ENCODE data around the gene HRG.

The HRG gene

GRCh38 chr3:186618318-186618938 is 47.4 kb upstream of the HRG start:
- no peaks in the 10 kb centered on the region for H3K9me3 ChIP-seq (ENCODE audit: control insufficient read depth, low read length)
- peaks cover 18 to 59% of the 10 kb centered on the region in 2 experiments for H3K27me3 ChIP-seq (ENCODE audit: control insufficient read depth in 1 of 2, insufficient read depth in 1 of 2, low read length in 2 of 2)
- no peak overlapping the region for H2BK15ac ChIP-seq (ENCODE audit: low read depth, poor library complexity, severe bottlenecking)
- no peak for DNase-seq
- no peak overlapping the region for H2BK12ac ChIP-seq (ENCODE audit: low read length in 2 of 2)
- H3K23ac ChIP-seq (ENCODE audit: low read length in 2 of 2): no peak overlapping the region
- H3K79me1 ChIP-seq (replicated peaks; ENCODE audit: low read length, poor library complexity, severe bottlenecking): peaks cover 2% of the 10 kb centered on the region
- H3K18ac ChIP-seq (ENCODE audit: low read depth in 1 of 2, low read length in 2 of 2): no peak overlapping the region
- no peak overlapping the region for H3K4me3 ChIP-seq (ENCODE audit: insufficient read depth in 1 of 2, low read depth in 1 of 2, low read length in 2 of 2)
- H2BK120ac ChIP-seq (ENCODE audit: low read depth, low read length): no peak overlapping the region
- no peaks in the 10 kb centered on the region for H3K36me3 ChIP-seq (ENCODE audit: control insufficient read depth in 1 of 2, insufficient read depth in 2 of 2, low read depth in 1 of 2, low read length in 2 of 2)
- H4K8ac ChIP-seq (ENCODE audit: low read length): no peak overlapping the region
- H3K14ac ChIP-seq (ENCODE audit: low read length in 2 of 2): no peak overlapping the region
- no peak overlapping the region for H4K91ac ChIP-seq (ENCODE audit: low read length)
- no peak overlapping the region for H3K4ac ChIP-seq (ENCODE audit: low read depth in 1 of 2, low read length in 2 of 2)
- peaks cover 12% of the 10 kb centered on the region for H3K4me1 ChIP-seq (ENCODE audit: control insufficient read depth, insufficient read depth, low read depth, low read length)
- peak overlapping the region; percentile 72 for H2AK5ac ChIP-seq (ENCODE audit: low read length, severe bottlenecking)
- no peak overlapping the region for H2AFZ ChIP-seq (ENCODE audit: low read depth, low read length)
- WGBS: 88% methylated on average over 6 of the region's 8 CpGs
- H3K4me2 ChIP-seq (ENCODE audit: low read length, poor library complexity, severe bottlenecking): no peak overlapping the region
- no peak overlapping the region for H3K27ac ChIP-seq (ENCODE audit: low read length, poor library complexity, severe bottlenecking)
- H2BK5ac ChIP-seq (ENCODE audit: low read depth, low read length, poor library complexity, severe bottlenecking): no peak overlapping the region
- H3K9ac ChIP-seq (ENCODE audit: low read length): no peak overlapping the region

- no peak overlapping the region for H2AFZ ChIP-seq (ENCODE audit: low read depth, low read length)
- no peak overlapping the region for H3K14ac ChIP-seq (ENCODE audit: low read length in 2 of 2)
- H2BK15ac ChIP-seq (ENCODE audit: low read depth, poor library complexity, severe bottlenecking): no peak overlapping the region
- H3K79me1 ChIP-seq (replicated peaks; ENCODE audit: low read length, poor library complexity, severe bottlenecking): peaks cover 2% of the 10 kb centered on the region
- no peak overlapping the region for H3K18ac ChIP-seq (ENCODE audit: low read depth in 1 of 2, low read length in 2 of 2)
- no peak overlapping the region for H4K8ac ChIP-seq (ENCODE audit: low read length)
- no peak overlapping the region for H2AK5ac ChIP-seq (ENCODE audit: low read length, severe bottlenecking)
- H3K4me3 ChIP-seq (ENCODE audit: insufficient read depth in 1 of 2, low read depth in 1 of 2, low read length in 2 of 2): no peak overlapping the region
- H3K23ac ChIP-seq (ENCODE audit: low read length in 2 of 2): no peak overlapping the region
- H2BK12ac ChIP-seq (ENCODE audit: low read length in 2 of 2): no peak overlapping the region
- no peak overlapping the region for H2BK5ac ChIP-seq (ENCODE audit: low read depth, low read length, poor library complexity, severe bottlenecking)
- no peaks in the 10 kb centered on the region for H3K36me3 ChIP-seq (ENCODE audit: control insufficient read depth in 1 of 2, insufficient read depth in 2 of 2, low read depth in 1 of 2, low read length in 2 of 2)
- WGBS: 94% methylated on average over 5 of the region's 5 CpGs
- H3K4me1 ChIP-seq (ENCODE audit: control insufficient read depth, insufficient read depth, low read depth, low read length): peaks cover 12% of the 10 kb centered on the region
- no peak for DNase-seq
- no peak overlapping the region for H3K9ac ChIP-seq (ENCODE audit: low read length)
- no peak overlapping the region for H3K27ac ChIP-seq (ENCODE audit: low read length, poor library complexity, severe bottlenecking)
- H2BK120ac ChIP-seq (ENCODE audit: low read depth, low read length): no peak overlapping the region
- H3K9me3 ChIP-seq (ENCODE audit: control insufficient read depth, low read length): no peaks in the 10 kb centered on the region
- peaks cover 10 to 48% of the 10 kb centered on the region in 2 experiments for H3K27me3 ChIP-seq (ENCODE audit: control insufficient read depth in 1 of 2, insufficient read depth in 1 of 2, low read length in 2 of 2)
- no peak overlapping the region for H4K91ac ChIP-seq (ENCODE audit: low read length)
- H3K4me2 ChIP-seq (ENCODE audit: low read length, poor library complexity, severe bottlenecking): no peak overlapping the region
- no peak overlapping the region for H3K4ac ChIP-seq (ENCODE audit: low read depth in 1 of 2, low read length in 2 of 2)
These were observed 46.0 kb upstream of the HRG start for GRCh38 chr3:186619787-186620212.

GRCh38 chr3:186620213-186621092 is 45.4 kb upstream of the HRG start:
- H2AFZ ChIP-seq (ENCODE audit: low read depth, low read length): no peak overlapping the region
- 86% methylated on average over 14 of the region's 17 CpGs for WGBS
- no peak overlapping the region for H2BK5ac ChIP-seq (ENCODE audit: low read depth, low read length, poor library complexity, severe bottlenecking)
- no peak overlapping the region for H4K91ac ChIP-seq (ENCODE audit: low read length)
- H3K79me1 ChIP-seq (replicated peaks; ENCODE audit: low read length, poor library complexity, severe bottlenecking): no peaks in the 10 kb centered on the region
- H2BK15ac ChIP-seq (ENCODE audit: low read depth, poor library complexity, severe bottlenecking): no peak overlapping the region
- H3K18ac ChIP-seq (ENCODE audit: low read depth in 1 of 2, low read length in 2 of 2): no peak overlapping the region
- no peak overlapping the region for H2AK5ac ChIP-seq (ENCODE audit: low read length, severe bottlenecking)
- H2BK12ac ChIP-seq (ENCODE audit: low read length in 2 of 2): no peak overlapping the region
- no peaks in the 10 kb centered on the region for H3K9me3 ChIP-seq (ENCODE audit: control insufficient read depth, low read length)
- H3K14ac ChIP-seq (ENCODE audit: low read length in 2 of 2): no peak overlapping the region
- no peak overlapping the region for H3K4ac ChIP-seq (ENCODE audit: low read depth in 1 of 2, low read length in 2 of 2)
- no peak overlapping the region for H3K23ac ChIP-seq (ENCODE audit: low read length in 2 of 2)
- H3K4me3 ChIP-seq (ENCODE audit: insufficient read depth in 1 of 2, low read depth in 1 of 2, low read length in 2 of 2): no peak overlapping the region
- no peak for DNase-seq
- no peak overlapping the region for H2BK120ac ChIP-seq (ENCODE audit: low read depth, low read length)
- peaks cover 12% of the 10 kb centered on the region for H3K4me1 ChIP-seq (ENCODE audit: control insufficient read depth, insufficient read depth, low read depth, low read length)
- H4K8ac ChIP-seq (ENCODE audit: low read length): no peak overlapping the region
- H3K27ac ChIP-seq (ENCODE audit: low read length, poor library complexity, severe bottlenecking): no peak overlapping the region
- H3K4me2 ChIP-seq (ENCODE audit: low read length, poor library complexity, severe bottlenecking): no peak overlapping the region
- H3K36me3 ChIP-seq (ENCODE audit: control insufficient read depth in 1 of 2, insufficient read depth in 2 of 2, low read depth in 1 of 2, low read length in 2 of 2): no peaks in the 10 kb centered on the region
- no peak overlapping the region for H3K9ac ChIP-seq (ENCODE audit: low read length)
- H3K27me3 ChIP-seq (ENCODE audit: control insufficient read depth in 1 of 2, insufficient read depth in 1 of 2, low read length in 2 of 2): peaks cover 11 to 49% of the 10 kb centered on the region in 2 experiments

- no peak overlapping the region for H3K4me3 ChIP-seq (ENCODE audit: insufficient read depth in 1 of 2, low read depth in 1 of 2, low read length in 2 of 2)
- H3K27ac ChIP-seq (ENCODE audit: low read length, poor library complexity, severe bottlenecking): no peak overlapping the region
- no peak overlapping the region for H2BK15ac ChIP-seq (ENCODE audit: low read depth, poor library complexity, severe bottlenecking)
- no peaks in the 10 kb centered on the region for H3K36me3 ChIP-seq (ENCODE audit: control insufficient read depth in 1 of 2, insufficient read depth in 2 of 2, low read depth in 1 of 2, low read length in 2 of 2)
- no peak overlapping the region for H2BK120ac ChIP-seq (ENCODE audit: low read depth, low read length)
- peaks cover 17 to 57% of the 10 kb centered on the region in 2 experiments for H3K27me3 ChIP-seq (ENCODE audit: control insufficient read depth in 1 of 2, insufficient read depth in 1 of 2, low read length in 2 of 2)
- H2AFZ ChIP-seq (ENCODE audit: low read depth, low read length): no peak overlapping the region
- H3K4ac ChIP-seq (ENCODE audit: low read depth in 1 of 2, low read length in 2 of 2): no peak overlapping the region
- H3K79me1 ChIP-seq (replicated peaks; ENCODE audit: low read length, poor library complexity, severe bottlenecking): no peaks in the 10 kb centered on the region
- H3K14ac ChIP-seq (ENCODE audit: low read length in 2 of 2): no peak overlapping the region
- no peak overlapping the region for H2AK5ac ChIP-seq (ENCODE audit: low read length, severe bottlenecking)
- 83% methylated on average over 5 of the region's 7 CpGs for WGBS
- H3K9ac ChIP-seq (ENCODE audit: low read length): no peak overlapping the region
- H3K18ac ChIP-seq (ENCODE audit: low read depth in 1 of 2, low read length in 2 of 2): no peak overlapping the region
- H3K23ac ChIP-seq (ENCODE audit: low read length in 2 of 2): no peak overlapping the region
- no peak for DNase-seq
- no peaks in the 10 kb centered on the region for H3K9me3 ChIP-seq (ENCODE audit: control insufficient read depth, low read length)
- H4K91ac ChIP-seq (ENCODE audit: low read length): no peak overlapping the region
- H4K8ac ChIP-seq (ENCODE audit: low read length): no peak overlapping the region
- H2BK12ac ChIP-seq (ENCODE audit: low read length in 2 of 2): no peak overlapping the region
- H2BK5ac ChIP-seq (ENCODE audit: low read depth, low read length, poor library complexity, severe bottlenecking): no peak overlapping the region
- H3K4me2 ChIP-seq (ENCODE audit: low read length, poor library complexity, severe bottlenecking): no peak overlapping the region
- peaks cover 10% of the 10 kb centered on the region for H3K4me1 ChIP-seq (ENCODE audit: control insufficient read depth, insufficient read depth, low read depth, low read length)
These were observed 43.7 kb upstream of the HRG start for GRCh38 chr3:186621894-186622650.
